ENCODE data around the gene LRRC17. TPM values are rescaled to one million over a fixed set of nuclear protein-coding genes. Genes with fewer than 3 reads are reported as not detected.
A peak's percentile ranks its signal among the peaks of the same experiment; 100 is the strongest.

The LRRC17 gene
- total RNA-seq, 1 donor from 2014 or later = 2.3 TPM

DNA sequence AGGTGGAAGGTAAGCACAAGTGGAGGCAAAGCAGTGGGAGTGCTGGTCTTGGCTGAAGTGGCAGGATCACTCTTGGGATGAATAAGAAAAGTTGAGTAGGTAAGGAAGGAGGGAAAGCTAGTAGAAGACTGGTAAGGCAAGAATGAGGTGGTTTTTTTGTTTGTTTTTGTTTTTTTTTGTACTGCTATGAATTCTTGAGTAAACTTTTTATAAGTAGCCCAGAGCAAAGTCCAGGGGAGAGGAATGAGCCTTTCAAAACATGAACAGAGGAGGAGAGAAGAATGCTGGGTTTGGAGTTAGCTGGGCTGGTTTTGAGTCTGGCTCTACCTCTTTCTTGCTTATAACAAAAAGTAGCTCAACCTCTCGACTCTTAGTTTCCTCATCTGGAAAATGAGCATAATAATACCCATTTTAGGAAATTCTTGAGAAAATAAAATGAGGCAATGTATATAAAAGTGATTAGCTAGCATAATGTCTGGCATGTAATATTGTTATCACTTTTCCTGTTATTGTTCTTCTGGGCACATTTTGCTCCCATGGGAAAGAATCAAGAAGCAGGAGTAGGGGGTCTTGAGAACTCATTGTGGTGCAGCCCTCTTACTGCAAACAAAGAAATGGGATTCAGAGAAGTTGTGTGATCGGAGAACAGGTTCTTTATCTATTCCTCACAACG, 24.1 kb upstream of the LRRC17 start:
- Histone ChIP-seq H3K4me1 (peaks cover 29% of the 10 kb centered on the region), H3K36me3 (no peaks in the 10 kb centered on the region), H3K27me3 (ENCODE audit: low read depth) (no peaks in the 10 kb centered on the region), H3K27ac (replicated peaks) (no peak overlapping the region), H3K9me3 (replicated peaks) (no peaks in the 10 kb centered on the region), H3K4me3 (no peak overlapping the region)
- intact Hi-C loops (cut with micrococcal nuclease) = no loop called here
- DNase-seq = no peak
- TF ChIP-seq, protein P1, sequence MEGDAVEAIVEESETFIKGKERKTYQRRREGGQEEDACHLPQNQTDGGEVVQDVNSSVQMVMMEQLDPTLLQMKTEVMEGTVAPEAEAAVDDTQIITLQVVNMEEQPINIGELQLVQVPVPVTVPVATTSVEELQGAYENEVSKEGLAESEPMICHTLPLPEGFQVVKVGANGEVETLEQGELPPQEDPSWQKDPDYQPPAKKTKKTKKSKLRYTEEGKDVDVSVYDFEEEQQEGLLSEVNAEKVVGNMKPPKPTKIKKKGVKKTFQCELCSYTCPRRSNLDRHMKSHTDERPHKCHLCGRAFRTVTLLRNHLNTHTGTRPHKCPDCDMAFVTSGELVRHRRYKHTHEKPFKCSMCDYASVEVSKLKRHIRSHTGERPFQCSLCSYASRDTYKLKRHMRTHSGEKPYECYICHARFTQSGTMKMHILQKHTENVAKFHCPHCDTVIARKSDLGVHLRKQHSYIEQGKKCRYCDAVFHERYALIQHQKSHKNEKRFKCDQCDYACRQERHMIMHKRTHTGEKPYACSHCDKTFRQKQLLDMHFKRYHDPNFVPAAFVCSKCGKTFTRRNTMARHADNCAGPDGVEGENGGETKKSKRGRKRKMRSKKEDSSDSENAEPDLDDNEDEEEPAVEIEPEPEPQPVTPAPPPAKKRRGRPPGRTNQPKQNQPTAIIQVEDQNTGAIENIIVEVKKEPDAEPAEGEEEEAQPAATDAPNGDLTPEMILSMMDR (IDR thresholded peaks at IDR 0.05; ENCODE audit: borderline replicate concordance) = no peak

DNA sequence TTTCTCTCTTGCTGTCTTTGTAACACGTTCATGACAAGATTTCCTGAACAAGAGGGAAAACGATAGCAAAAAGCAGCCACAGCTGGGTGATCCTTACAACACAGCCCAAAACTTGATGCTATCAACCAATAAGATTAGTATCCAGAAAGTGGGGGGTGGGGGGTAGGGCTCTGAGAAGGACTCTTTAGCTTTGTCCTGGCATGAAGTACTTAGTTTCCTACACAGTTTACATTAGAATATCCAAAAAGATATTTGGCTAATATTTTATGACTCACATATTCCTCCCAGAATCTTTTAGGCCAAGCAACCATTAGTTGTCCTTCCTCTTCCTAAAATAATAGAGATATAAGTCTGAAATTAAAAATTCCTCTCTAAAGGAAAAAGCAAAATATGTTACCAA, 22.9 kb upstream of the LRRC17 start:
- Histone ChIP-seq H3K27ac (replicated peaks) (no peak overlapping the region), H3K4me1 (peaks cover 35% of the 10 kb centered on the region), H3K36me3 (no peaks in the 10 kb centered on the region), H3K4me3 (no peak overlapping the region), H3K9me3 (replicated peaks) (no peaks in the 10 kb centered on the region), H3K27me3 (ENCODE audit: low read depth) (no peaks in the 10 kb centered on the region)
- no peak for DNase-seq
- TF ChIP-seq, protein P1 (IDR thresholded peaks at IDR 0.05; ENCODE audit: borderline replicate concordance) = no peak
- intact Hi-C loops (cut with micrococcal nuclease) = no loop called here

DNA sequence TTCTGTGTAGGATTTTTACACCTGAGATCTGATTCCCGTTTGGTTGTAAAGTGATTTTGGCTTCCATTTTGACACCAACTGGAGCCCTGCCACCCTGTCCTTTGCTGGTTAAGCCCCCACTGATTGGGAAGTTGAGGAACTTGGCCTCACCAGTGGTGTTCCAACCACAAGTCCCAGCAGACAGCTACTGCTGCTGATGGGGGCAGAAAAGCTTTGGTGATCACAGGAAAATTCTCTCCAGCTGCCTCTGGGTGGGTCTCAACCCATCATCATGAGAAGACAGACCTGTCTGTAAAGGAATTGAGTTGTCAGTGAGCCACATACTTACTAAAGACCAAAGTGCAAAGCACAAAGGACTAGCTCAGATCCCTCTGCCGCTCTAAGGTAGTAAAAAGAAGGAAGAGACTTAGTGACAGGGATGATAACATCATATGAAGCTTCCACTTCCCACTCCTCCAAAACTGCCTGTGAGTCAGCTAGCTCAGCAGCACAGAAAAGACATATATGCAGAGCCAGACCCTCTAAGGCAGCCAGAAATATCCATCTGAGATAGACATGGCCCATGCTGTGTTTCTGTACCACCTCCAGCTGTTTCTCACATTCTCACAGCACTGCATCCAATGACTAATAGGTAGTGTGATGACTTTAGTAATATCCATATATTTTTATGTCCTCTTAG, 22.4 kb upstream of the LRRC17 start:
- no peak overlapping the region for H3K27ac ChIP-seq (replicated peaks)

DNA sequence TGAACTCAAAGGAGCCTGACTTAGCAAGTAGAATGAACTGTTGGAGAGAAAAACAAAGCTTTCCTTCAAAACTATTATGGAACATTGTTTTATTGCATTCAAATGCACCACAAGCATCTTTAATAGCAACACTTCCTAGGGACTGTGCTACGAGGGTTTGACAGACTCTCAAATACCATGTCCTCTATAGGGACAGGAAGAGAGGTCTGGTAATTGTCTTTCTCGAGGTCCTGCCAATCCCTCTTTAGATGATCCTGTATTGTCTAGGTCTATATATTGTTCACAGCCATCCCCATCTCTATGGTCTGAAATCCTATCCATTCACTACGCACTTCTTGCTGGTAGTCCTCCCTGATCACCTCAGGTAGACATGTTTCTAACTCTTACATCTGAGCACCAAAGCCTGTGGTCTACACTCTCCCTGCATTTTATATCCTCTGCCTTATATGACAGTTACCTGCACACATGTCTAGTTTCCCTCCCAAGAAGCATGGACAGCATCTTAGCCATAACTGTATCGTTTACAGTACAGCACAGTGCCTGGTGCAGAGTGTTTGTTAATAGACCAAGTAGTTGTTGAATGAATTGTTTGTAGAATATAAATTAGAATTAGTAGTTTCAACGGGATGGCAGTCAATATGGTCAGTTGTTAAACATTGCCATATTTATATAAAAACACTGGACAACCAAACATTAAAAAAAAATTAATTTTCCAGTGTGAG, 21.7 kb upstream of the LRRC17 start:
- Histone ChIP-seq H3K27me3 (ENCODE audit: low read depth) (no peaks in the 10 kb centered on the region), H3K9me3 (replicated peaks) (no peaks in the 10 kb centered on the region), H3K4me3 (no peak overlapping the region), H3K27ac (replicated peaks) (peak overlapping the region; percentile 16), H3K4me1 (peaks cover 40% of the 10 kb centered on the region), H3K36me3 (no peaks in the 10 kb centered on the region)
- intact Hi-C loops (cut with micrococcal nuclease) = no loop called here
- TF ChIP-seq, protein P1 (IDR thresholded peaks at IDR 0.05; ENCODE audit: borderline replicate concordance) = no peak
- DNase-seq = no peak

More for the DNA sequence above, 22.4 kb upstream of the LRRC17 start:
- no peak for DNase-seq
- TF ChIP-seq, protein P1 (IDR thresholded peaks at IDR 0.05; ENCODE audit: borderline replicate concordance) = no peak
- Histone ChIP-seq H3K4me3 (no peak overlapping the region), H3K27me3 (ENCODE audit: low read depth) (no peaks in the 10 kb centered on the region), H3K4me1 (peaks cover 35% of the 10 kb centered on the region), H3K36me3 (no peaks in the 10 kb centered on the region), H3K9me3 (replicated peaks) (no peaks in the 10 kb centered on the region)
- intact Hi-C loops (cut with micrococcal nuclease) = no loop called here

DNA sequence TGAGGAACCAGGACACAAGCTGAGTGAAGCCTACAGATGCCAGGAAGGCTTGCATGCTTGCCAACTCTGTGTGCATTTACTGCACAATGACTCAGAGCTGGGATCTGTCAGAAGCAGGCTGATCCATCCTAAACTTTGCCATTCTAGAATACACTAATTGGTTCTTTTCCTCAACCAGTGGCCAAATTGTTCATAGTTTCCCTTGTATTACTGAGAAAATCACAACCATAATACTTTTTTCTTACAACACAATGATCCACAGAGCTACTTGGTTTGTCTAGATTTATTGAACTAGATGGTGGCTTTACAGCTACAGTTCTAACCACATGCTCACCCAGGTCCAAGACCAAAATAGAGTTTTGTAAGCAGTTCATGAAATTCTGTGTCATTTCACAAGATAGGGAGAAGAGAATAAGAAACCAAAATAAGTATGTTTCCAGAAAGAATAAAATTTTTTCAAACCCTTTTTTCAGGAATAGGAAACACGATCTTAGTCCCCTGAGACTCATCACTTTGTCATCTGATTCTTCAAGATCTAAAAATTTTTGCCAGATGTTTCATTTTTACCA, 21.0 kb upstream of the LRRC17 start:
- Histone ChIP-seq H3K9me3 (replicated peaks) (no peaks in the 10 kb centered on the region), H3K4me3 (no peak overlapping the region), H3K27ac (replicated peaks) (peak overlapping the region; percentile 23), H3K36me3 (no peaks in the 10 kb centered on the region), H3K4me1 (peaks cover 46% of the 10 kb centered on the region), H3K27me3 (ENCODE audit: low read depth) (no peaks in the 10 kb centered on the region)
- intact Hi-C loops (cut with micrococcal nuclease) = no loop called here
- peak; percentile 29 for DNase-seq
- TF ChIP-seq, protein P1 (IDR thresholded peaks at IDR 0.05; ENCODE audit: borderline replicate concordance) = no peak
